Aorta (tissue), 5 donors: ENCODE results near the gene ETV4. TPM values are rescaled to one million over a fixed set of nuclear protein-coding genes. Genes with fewer than 3 reads are reported as not detected.
A peak's percentile ranks its signal among the peaks of the same experiment; 100 is the strongest.
"Not testable (repeated sequence)": the region's sequence is repeated elsewhere in the genome, so short reads cannot be mapped to it uniquely, and the experiment has no call there.

Experiments
- ATAC-seq: fragments of 200-7000 bp; cut with Tn5 transposase; one replicate; pipeline ENCODE4 v1.9.1; 2022; ENCODE audit warnings: moderate library complexity; ENCODE audit not compliant: low FRiP score
- DNase-seq, 2 donors: peaks; one replicate each; pipeline ENCODE4 v3.0.0-alpha.2; 2020
- H3K27ac ChIP-seq, 2 donors: one replicate each; pipeline ENCODE4 v1.5.1; 2013; ENCODE audit warnings: low read length in 2 of 2, mild to moderate bottlenecking in 2 of 2, moderate library complexity in 2 of 2, control low read depth in 1 of 2, inconsistent platforms in 1 of 2, low read depth in 1 of 2
- H3K27me3 ChIP-seq, 2 donors: one replicate each; pipeline ENCODE4 v1.6.1; 2013; ENCODE audit warnings: control low read depth in 1 of 2, low read length in 1 of 2, mild to moderate bottlenecking in 1 of 2, moderate library complexity in 1 of 2; ENCODE audit not compliant: insufficient read depth in 2 of 2, control insufficient read depth in 1 of 2
- H3K36me3 ChIP-seq, 2 donors: one replicate each; pipeline ENCODE4 v1.6.1; 2013; ENCODE audit warnings: control low read depth in 1 of 2, low read length in 1 of 2, mild to moderate bottlenecking in 1 of 2; ENCODE audit not compliant: insufficient read depth in 2 of 2, control insufficient read depth in 1 of 2
- H3K4me1 ChIP-seq, 2 donors: one replicate each; pipeline ENCODE4 v1.6.1; 2013; ENCODE audit warnings: low read length in 2 of 2, control low read depth in 1 of 2, mild to moderate bottlenecking in 1 of 2, moderate library complexity in 1 of 2; ENCODE audit not compliant: insufficient read depth in 2 of 2, control insufficient read depth in 1 of 2
- H3K4me3 ChIP-seq, 2 donors: one replicate each; pipeline ENCODE4 v1.5.1; 2013; ENCODE audit warnings: low read length in 2 of 2, control low read depth in 1 of 2, mild to moderate bottlenecking in 1 of 2
- H3K9me3 ChIP-seq: one replicate; pipeline ENCODE4 v1.6.1; 2013; ENCODE audit warnings: mild to moderate bottlenecking, low read length; ENCODE audit not compliant: control insufficient read depth
- WGBS, 2 donors: extraction: QIAGEN DNeasy Blood & Tissue Kit; methylation state at CpG; one replicate each; pipeline ENCODE4 v1.1.7; 2013; 5-methylcytosine and 5-hydroxymethylcytosine counted together
- intact Hi-C, 2 donors: fragments of 100-400 bp; cut with DNase I; formaldehyde crosslinking; loops; one replicate each; pipeline versions ENCODE4 v1.14.2 to v1.15.0; 2022
- polyA plus RNA-seq, 2 donors: library from polyadenylated mRNA; stranded (reverse); fragments of 200-250 nt; gene quantifications; one replicate each; pipeline ENCODE4 v1.2.3, GENCODE V29; 2013
- total RNA-seq, 2 donors: library from RNA; stranded (reverse); fragmentation: NEBNext Ultra II Directional; extraction: Animal tissue kit (Norgen Biotek cat#: 25700); gene quantifications; one replicate each; pipeline ENCODE4 v1.2.1, GENCODE V29; 2021
- donor health status: healthy with polysubstance abuse.
- donor health status: Bipolar disorder and iron deficiency.
- donor health status: DM: no; HTN: no; CAD: no.
- donor health status: DM: no; HTN: no; CAD: no.
- donor health status: DM: yes; HTN: yes; CAD: no.

Gene ETV4
- total and polyA plus RNA-seq, 4 donors: 0.50 to 5.8 (median 1.7) TPM

- H3K27me3 ChIP-seq: no peaks in the 10 kb centered on the region
- no peak overlapping the region for H3K4me3 ChIP-seq
- intact Hi-C loops: no loop called here
- H3K36me3 ChIP-seq: peaks cover 5 to 7% of the 10 kb centered on the region in 2 donors
- H3K4me1 ChIP-seq: no peaks in the 10 kb centered on the region
- DNase-seq (no peak), ATAC-seq (no peak)
- 100% methylated on average over 1 of the region's 1 CpG for WGBS, 2 donors
- no peaks in the 10 kb centered on the region for H3K9me3 ChIP-seq
- H3K27ac ChIP-seq: no peak overlapping the region
Measured at GRCh38 chr17:43515656-43516055, 30.5 kb downstream of the ETV4 start.

- 98 to 99% methylated on average over 3 of the region's 3 CpGs for WGBS, 2 donors
Measured at GRCh38 chr17:43511199-43511598, 34.9 kb downstream of the ETV4 start.

GRCh38 chr17:43509440-43509839 lies 36.7 kb downstream of the ETV4 start:
- 96% methylated on average over 7 of the region's 7 CpGs for WGBS, 2 donors
- intact Hi-C loops: not testable (repeated sequence)

More at GRCh38 chr17:43511199-43511598, 34.9 kb downstream of the ETV4 start:
- ATAC-seq, H3K4me1 ChIP-seq, H3K9me3 ChIP-seq, H3K27me3 ChIP-seq, DNase-seq, H3K27ac ChIP-seq, H3K4me3 ChIP-seq, intact Hi-C loops: not testable (repeated sequence)
- peaks cover 8 to 21% of the 10 kb centered on the region in 2 donors for H3K36me3 ChIP-seq

GRCh38 chr17:43490621-43491020 lies 55.5 kb downstream of the ETV4 start:
- Histone ChIP-seq H3K27me3 (no peaks in the 10 kb centered on the region), H3K4me3 (no peak overlapping the region), H3K4me1 (no peaks in the 10 kb centered on the region), H3K36me3 (peaks cover 15 to 25% of the 10 kb centered on the region in 2 donors), H3K27ac (no peak overlapping the region), H3K9me3 (no peaks in the 10 kb centered on the region)
- intact Hi-C loops: no loop called here
- ATAC-seq (no peak), DNase-seq (no peak)
- 78 to 82% methylated on average over 5 of the region's 5 CpGs for WGBS, 2 donors

More at GRCh38 chr17:43509440-43509839, 36.7 kb downstream of the ETV4 start:
- H3K4me3 ChIP-seq, H3K27me3 ChIP-seq, H3K27ac ChIP-seq, ATAC-seq, H3K4me1 ChIP-seq, DNase-seq, H3K9me3 ChIP-seq: not testable (repeated sequence)
- peaks cover 10 to 24% of the 10 kb centered on the region in 2 donors for H3K36me3 ChIP-seq

GRCh38 chr17:43483674-43484551 lies 62.2 kb downstream of the ETV4 start, which contains the start of gene DHX8:
Gene DHX8, plus strand, starts transcription at chr17:43483975. Its CDS starts 63 bp downstream, at chr17:43484038.
- peaks cover 0 to 8% of the 10 kb centered on the region in 2 donors for H3K4me1 ChIP-seq
- no peaks in the 10 kb centered on the region for H3K36me3 ChIP-seq
- DNase-seq (peak; percentile 98 to 99), ATAC-seq (peak; percentile 100)
- H3K27me3 ChIP-seq: no peaks in the 10 kb centered on the region
- WGBS, 2 donors: 0% methylated on average over 51 of the region's 51 CpGs
- H3K9me3 ChIP-seq: no peaks in the 10 kb centered on the region
- peak within 1 kb of the TSS in 1 of 2 donors; percentile 85 for H3K27ac ChIP-seq
- peak within 1 kb of the TSS; percentile 73 to 85 for H3K4me3 ChIP-seq
- intact Hi-C loops: loop anchor here (1.0 kb wide), 1 partner anchor 90 kb away; no protein-coding TSS in a partner anchor

DNA sequence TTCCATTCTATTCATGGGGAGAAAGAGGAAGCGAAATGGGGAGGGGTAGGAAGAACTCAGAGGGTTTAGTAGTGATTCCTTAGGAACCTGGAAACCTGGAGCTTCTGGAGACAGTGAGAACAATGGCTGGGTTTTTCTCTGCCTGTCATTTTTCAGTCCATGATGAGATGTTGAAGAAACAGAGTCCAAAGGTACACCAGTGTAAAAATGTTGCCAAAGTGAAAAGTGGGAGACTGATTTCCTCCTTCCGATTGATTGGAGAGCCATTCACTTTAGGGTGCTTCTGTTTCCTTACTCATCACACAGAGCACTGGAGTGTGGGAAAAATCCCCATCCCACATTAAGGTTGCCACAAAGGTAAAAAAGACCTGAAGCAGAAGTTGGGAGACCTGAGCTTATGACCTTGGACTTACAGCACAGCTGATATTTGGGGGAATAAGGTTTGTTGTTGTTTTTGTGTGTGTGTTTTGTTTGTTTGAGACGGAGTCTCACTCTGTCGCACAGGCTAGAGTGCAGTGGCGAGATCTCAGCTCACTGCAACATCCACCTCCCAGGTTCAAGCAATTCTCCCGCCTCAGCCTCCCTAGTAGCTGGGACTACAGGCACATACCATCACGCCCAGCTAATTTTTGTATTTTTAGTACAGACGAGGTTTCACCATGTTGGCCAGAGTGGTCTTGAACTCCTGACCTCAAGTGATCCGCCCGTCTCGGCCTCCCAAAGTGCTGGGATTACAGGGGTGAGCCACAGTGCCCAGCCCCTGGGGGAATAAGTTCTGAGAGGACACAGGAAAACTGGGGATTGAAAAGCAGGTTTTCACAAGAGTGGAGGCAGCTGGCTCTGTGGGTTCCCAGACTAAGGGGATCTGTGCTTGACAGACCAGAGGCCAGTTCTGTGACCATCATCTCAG lies 63.8 kb downstream of the ETV4 start:
- 81 to 83% methylated on average over 11 of the region's 11 CpGs for WGBS, 2 donors
- Histone ChIP-seq H3K36me3 (no peaks in the 10 kb centered on the region), H3K9me3 (no peaks in the 10 kb centered on the region), H3K4me1 (peaks cover 0 to 8% of the 10 kb centered on the region in 2 donors), H3K4me3 (no peak overlapping the region), H3K27ac (no peak overlapping the region), H3K27me3 (no peaks in the 10 kb centered on the region)
- no peak for DNase-seq
- ATAC-seq: no peak
- intact Hi-C loops: loop anchor here (1.0 kb wide), 1 partner anchor 88 kb away; no protein-coding TSS in a partner anchor

GRCh38 chr17:43479948-43480347 lies 66.2 kb downstream of the ETV4 start:
- Histone ChIP-seq H3K4me1 (peaks cover 0 to 2% of the 10 kb centered on the region in 2 donors), H3K27me3 (no peaks in the 10 kb centered on the region), H3K9me3 (no peaks in the 10 kb centered on the region), H3K36me3 (no peaks in the 10 kb centered on the region), H3K27ac (no peak overlapping the region), H3K4me3 (no peak overlapping the region)
- 92 to 94% methylated on average over 3 of the region's 3 CpGs for WGBS, 2 donors
- no peak for DNase-seq
- ATAC-seq: no peak
- intact Hi-C loops: loop anchor here in 1 of 2 donors (5.0 kb wide), 1 partner anchor 48 kb away; no protein-coding TSS in a partner anchor
